A673 (cell line): Measurements from ENCODE around the gene MEFV. TPM values are rescaled to one million over a fixed set of nuclear protein-coding genes. Genes with fewer than 3 reads are reported as not detected.
"Not testable (repeated sequence)": the region's sequence is repeated elsewhere in the genome, so short reads cannot be mapped to it uniquely, and the experiment has no call there.

Experiments
- BruUV-seq: library from RNA; stranded (reverse); fragments of 400-500 nt; replicated peaks from 2 replicates; lab custom pipeline; 2021; lab: Mats Ljungman, UMichigan
- CTCF ChIA-PET: fragments of 300-600 bp; sonication (Branson Sonifier 250); formaldehyde crosslinking; loops from one replicate; lab custom pipeline; 2022; ENCODE audit warnings: antibody characterized with exemption; lab: Charles Lee
- POLR2A ChIA-PET: fragments of 300-600 bp; sonication (Branson Sonifier 250); formaldehyde crosslinking; loops from one replicate; lab custom pipeline; 2022; ENCODE audit warnings: antibody characterized with exemption; ENCODE audit not compliant: low non-redundant PET; lab: Charles Lee
- DNase-seq: peaks from one replicate; pipeline ENCODE4 v3.0.0-alpha.2; 2015; ENCODE audit warnings: low spot score
- H3K27ac ChIP-seq: fragments of 200-600 bp; sonication (generic); 2 replicates; pipeline ENCODE4 v1.5.1; 2016; ENCODE audit warnings: mixed run types, low read depth, mild to moderate bottlenecking, mixed read lengths, antibody characterized with exemption, low read length; ENCODE audit not compliant: poor library complexity, severe bottlenecking
- H3K27me3 ChIP-seq: fragments of 200-600 bp; sonication (generic); replicated peaks from 2 replicates; pipeline ENCODE4 v1.6.1; 2017; ENCODE audit warnings: mixed run types, low read depth, mild to moderate bottlenecking, mixed read lengths, antibody characterized with exemption, low read length; ENCODE audit not compliant: insufficient read depth, poor library complexity
- H3K36me3 ChIP-seq: fragments of 200-600 bp; sonication (generic); 2 replicates; pipeline ENCODE4 v1.6.1; 2016; ENCODE audit warnings: mixed run types, mild to moderate bottlenecking, mixed read lengths, antibody characterized with exemption, low read length; ENCODE audit not compliant: insufficient read depth, poor library complexity, severe bottlenecking
- H3K4me1 ChIP-seq: fragments of 200-600 bp; sonication (generic); 2 replicates; pipeline ENCODE4 v1.6.1; 2017; ENCODE audit warnings: mixed run types, mild to moderate bottlenecking, mixed read lengths, antibody characterized with exemption, low read length; ENCODE audit not compliant: insufficient read depth, poor library complexity, severe bottlenecking
- H3K4me3 ChIP-seq: fragments of 200-600 bp; sonication (generic); 2 replicates; pipeline ENCODE4 v1.5.1; 2016; ENCODE audit warnings: low read depth, mixed run types, mild to moderate bottlenecking, mixed read lengths, low read length; ENCODE audit not compliant: poor library complexity, severe bottlenecking
- H3K9me3 ChIP-seq: fragments of 200-600 bp; sonication (generic); 2 replicates; pipeline ENCODE4 v1.6.1; 2016; ENCODE audit warnings: mixed run types, low read depth, mild to moderate bottlenecking, mixed read lengths, antibody characterized with exemption, low read length; ENCODE audit not compliant: poor library complexity, severe bottlenecking
- EZH2 ChIP-seq: fragments of 200-600 bp; sonication (generic); IDR thresholded peaks from 2 replicates; pipeline ENCODE4 v1.6.1; 2017; ENCODE audit warnings: borderline replicate concordance, low read depth, mild to moderate bottlenecking, mixed read lengths, antibody characterized with exemption, low read length; ENCODE audit not compliant: poor library complexity, severe bottlenecking
- intact Hi-C: fragments of 100-400 bp; cut with micrococcal nuclease; formaldehyde crosslinking; loops from one replicate; pipeline ENCODE4 v1.10.0; 2022; ENCODE audit not compliant: unreplicated experiment
- total RNA-seq: library from RNA; stranded (reverse); gene quantifications from 2 replicates; pipeline ENCODE4 v1.2.3, GENCODE V29; 2021
- TF ChIP-seq, protein P1 (sequence below): fragments of 300-800, 200-600 bp; sonication (generic); conservative IDR thresholded peaks from 2 replicates; pipeline ENCODE4 v1.5.1; 2017; ENCODE audit warnings: low read depth, mild to moderate bottlenecking, antibody characterized with exemption, low read length, moderate library complexity, mixed read lengths

The MEFV gene
- total RNA-seq, 1 experiment from 2014 or later: not detected

DNA sequence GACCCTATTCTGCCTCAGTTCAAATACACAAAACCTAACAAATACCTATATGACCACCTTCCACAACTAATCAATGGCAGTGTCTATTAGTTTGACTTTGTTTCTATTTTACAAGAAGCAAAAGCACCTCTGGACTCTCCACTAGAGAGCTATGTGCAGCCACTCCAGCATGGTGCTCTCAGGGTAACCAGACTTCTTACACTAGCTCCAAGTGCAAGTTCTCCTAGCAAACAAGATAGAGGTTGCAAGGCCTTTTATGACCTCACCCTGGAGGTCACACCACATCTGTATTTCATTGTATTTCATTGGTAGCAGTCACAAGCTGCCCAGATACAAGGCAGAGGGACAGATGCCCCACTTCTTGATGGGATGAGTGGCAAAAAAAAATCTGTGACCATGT is 18.5 kb upstream of the MEFV start:
- no peak overlapping the region for H3K4me3 ChIP-seq
- no peak for DNase-seq
- H3K27ac ChIP-seq: no peak overlapping the region
- no peaks in the 10 kb centered on the region for H3K9me3 ChIP-seq
- TF ChIP-seq, protein P1, sequence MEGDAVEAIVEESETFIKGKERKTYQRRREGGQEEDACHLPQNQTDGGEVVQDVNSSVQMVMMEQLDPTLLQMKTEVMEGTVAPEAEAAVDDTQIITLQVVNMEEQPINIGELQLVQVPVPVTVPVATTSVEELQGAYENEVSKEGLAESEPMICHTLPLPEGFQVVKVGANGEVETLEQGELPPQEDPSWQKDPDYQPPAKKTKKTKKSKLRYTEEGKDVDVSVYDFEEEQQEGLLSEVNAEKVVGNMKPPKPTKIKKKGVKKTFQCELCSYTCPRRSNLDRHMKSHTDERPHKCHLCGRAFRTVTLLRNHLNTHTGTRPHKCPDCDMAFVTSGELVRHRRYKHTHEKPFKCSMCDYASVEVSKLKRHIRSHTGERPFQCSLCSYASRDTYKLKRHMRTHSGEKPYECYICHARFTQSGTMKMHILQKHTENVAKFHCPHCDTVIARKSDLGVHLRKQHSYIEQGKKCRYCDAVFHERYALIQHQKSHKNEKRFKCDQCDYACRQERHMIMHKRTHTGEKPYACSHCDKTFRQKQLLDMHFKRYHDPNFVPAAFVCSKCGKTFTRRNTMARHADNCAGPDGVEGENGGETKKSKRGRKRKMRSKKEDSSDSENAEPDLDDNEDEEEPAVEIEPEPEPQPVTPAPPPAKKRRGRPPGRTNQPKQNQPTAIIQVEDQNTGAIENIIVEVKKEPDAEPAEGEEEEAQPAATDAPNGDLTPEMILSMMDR: no peak
- no peak for TF ChIP-seq EZH2
- H3K4me1 ChIP-seq: peaks cover 3% of the 10 kb centered on the region
- H3K36me3 ChIP-seq: no peaks in the 10 kb centered on the region
- intact Hi-C loops: no loop called here
- ChIA-PET CTCF (no interaction called here), POLR2A (no interaction called here)
- no TSS peak for BruUV-seq
- peaks cover 16% of the 10 kb centered on the region for H3K27me3 ChIP-seq

GRCh38 chr16:3274490-3274889 is 18.1 kb upstream of the MEFV start:
- TF ChIP-seq, protein P1: no peak
- TF ChIP-seq EZH2: no peak
- peaks cover 16% of the 10 kb centered on the region for H3K27me3 ChIP-seq
- ChIA-PET CTCF (no interaction called here), POLR2A (no interaction called here)
- DNase-seq: peak; percentile 34
- no peak overlapping the region for H3K4me3 ChIP-seq
- no peak overlapping the region for H3K27ac ChIP-seq
- H3K9me3 ChIP-seq: no peaks in the 10 kb centered on the region
- BruUV-seq: no TSS peak
- H3K36me3 ChIP-seq: no peaks in the 10 kb centered on the region
- intact Hi-C loops: no loop called here
- peaks cover 3% of the 10 kb centered on the region for H3K4me1 ChIP-seq

GRCh38 chr16:3271281-3271680 is 14.8 kb upstream of the MEFV start:
- H3K4me1 ChIP-seq, BruUV-seq, H3K4me3 ChIP-seq, H3K9me3 ChIP-seq, POLR2A ChIA-PET, CTCF ChIA-PET, H3K27me3 ChIP-seq, intact Hi-C loops, H3K27ac ChIP-seq, DNase-seq, H3K36me3 ChIP-seq: not testable (repeated sequence)

DNA sequence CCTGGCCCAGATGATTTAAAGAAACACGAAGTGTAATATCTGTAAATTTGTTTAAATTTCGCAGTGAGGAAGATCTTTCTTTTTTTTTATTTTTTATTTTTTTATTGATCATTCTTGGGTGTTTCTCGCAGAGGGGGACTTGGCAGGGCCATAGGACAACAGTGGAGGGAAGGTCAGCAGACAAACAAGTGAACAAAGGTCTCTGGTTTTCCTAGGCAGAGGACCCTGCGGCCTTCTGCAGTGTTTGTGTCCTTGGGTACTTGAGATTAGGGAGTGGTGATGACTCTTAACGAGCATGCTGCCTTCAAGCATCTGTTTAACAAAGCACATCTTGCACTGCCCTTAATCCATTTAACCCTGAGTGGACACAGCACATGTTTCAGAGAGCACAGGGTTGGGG is 14.3 kb upstream of the MEFV start:
- H3K9me3 ChIP-seq, POLR2A ChIA-PET, H3K4me3 ChIP-seq, H3K27me3 ChIP-seq, intact Hi-C loops, H3K27ac ChIP-seq, H3K4me1 ChIP-seq, DNase-seq, H3K36me3 ChIP-seq, CTCF ChIA-PET, BruUV-seq: not testable (repeated sequence)
